NCI-H2196 (cell line): Measurements from ENCODE around the gene RFT1.
"Not testable (repeated sequence)": the region's sequence is repeated elsewhere in the genome, so short reads cannot be mapped to it uniquely, and the experiment has no call there.

Source experiments
- DNase-seq: peaks from one replicate; lab custom pipeline; 2025; ENCODE audit not compliant: unreplicated experiment; lab: John Stamatoyannopoulos, UW

The RFT1 gene

DNA sequence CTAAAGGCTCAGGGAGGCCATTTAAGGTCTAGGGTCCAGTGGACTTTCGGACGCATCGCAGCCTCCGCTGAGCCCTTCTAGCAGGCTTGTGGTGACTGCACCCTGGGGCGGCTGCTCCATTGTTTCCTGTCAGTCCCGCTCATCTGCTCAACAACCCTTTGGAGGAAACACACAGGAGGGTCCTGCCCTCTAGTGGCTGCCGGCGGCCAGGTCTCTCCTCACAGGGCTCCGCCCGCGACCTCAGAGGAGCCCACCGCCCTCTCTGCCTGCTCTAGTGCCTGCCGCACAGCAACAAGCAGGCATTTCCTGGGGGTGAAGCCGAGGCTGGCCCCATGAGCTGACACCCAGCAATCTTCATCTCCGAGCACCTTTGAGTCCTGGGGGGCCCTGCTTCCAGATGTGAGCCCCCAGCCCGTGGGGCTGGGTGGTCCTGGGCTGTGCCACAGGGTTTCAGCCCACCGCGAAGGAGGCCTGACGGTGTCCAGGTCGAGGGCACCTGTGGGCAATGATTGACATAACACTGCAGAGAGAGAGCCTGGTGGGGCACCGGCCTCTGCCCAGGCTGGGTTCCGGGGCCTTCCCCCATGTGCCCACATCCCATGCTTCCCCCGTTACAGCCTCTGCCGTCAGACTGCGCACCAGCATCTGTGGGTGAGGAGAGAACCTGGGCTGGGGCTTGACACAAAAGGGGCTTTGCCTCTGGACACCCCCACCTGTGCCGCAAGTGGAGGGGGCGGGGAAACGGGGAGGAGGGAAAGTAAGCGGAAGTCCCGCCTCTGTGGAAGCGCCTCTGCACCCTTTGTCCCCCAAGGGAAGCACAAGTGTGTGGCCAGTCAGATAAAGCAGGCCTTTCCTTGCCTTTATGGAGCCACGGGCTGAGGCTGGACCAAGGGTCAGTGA is 57.3 kb downstream of the RFT1 start:
- peak; percentile 46 for DNase-seq

DNA sequence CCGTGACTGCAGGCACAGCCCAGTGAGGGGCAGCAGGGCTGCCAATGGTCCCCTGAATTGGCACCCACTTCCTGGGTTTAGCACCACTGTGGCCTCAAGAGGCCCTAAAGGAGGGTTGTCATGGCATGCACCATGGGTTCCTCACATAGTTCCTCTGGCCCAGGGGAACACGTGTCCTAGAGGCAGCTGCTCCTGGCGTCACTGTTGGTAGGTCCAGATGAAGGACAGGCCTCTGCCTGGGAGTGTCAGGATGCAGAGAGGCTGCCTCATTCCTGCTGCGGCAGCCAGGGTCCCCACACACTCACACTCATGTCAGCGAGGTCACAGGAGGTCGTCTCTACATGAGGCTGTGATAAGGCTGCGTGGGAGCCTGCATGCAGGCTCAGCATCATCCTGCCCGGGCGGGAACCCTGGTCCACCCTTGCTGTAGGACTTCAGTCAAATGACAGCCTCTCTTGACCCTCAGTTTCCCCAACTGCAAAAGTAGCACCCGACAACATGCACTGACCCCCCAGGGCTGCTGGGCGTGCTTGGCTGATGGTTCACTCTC is 58.3 kb downstream of the RFT1 start:
- DNase-seq: no peak

DNA sequence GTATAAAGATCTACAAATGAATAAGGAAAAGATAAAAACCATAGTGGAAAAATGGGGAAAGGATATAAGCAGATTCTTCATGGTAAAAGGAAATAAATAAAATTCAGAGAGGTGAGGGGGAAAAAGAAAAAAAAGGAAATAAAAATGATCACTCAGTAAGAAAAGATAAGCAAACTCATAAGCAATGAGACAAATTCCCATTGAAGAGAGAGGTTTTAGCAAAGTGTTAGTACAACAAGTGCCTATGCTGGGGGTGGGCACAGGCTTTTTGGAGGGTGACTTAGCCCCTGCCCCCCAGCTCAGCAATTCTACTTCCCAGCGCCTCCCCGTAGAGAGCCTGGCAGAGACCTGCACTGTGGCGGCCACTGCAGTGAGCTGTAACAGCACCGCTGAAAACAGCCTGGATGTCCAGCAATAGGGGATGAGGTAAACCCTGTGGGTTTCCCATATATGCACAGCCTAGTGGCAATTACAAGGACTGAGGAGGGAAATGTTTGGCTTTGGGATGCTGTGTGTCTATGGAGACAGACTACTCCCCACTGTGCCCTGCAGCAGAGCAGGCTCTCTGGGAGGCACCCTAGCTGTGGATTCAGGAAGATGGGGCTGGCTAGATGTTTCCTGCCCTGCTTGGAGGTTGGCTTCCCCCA is 60.7 kb downstream of the RFT1 start:
- no peak for DNase-seq

DNA sequence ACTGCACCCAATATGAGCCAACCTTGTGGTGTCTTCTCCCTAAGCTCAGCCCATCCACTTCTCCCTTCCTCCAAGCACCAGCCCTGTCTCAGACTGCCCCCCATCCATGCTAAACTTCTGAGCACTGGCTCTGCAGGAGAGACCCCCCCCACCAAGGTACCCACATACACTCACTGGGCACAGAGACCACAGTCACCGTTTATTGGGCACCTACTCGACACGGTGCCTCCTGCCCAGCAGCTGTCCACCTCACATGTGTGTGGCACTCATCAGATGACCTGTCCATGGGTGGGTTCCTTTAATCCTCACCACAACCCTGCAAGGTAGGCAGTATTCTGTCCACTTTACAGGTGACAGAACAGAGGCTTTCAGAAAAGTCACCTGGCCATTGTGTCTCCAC is 62.1 kb downstream of the RFT1 start:
- no peak for DNase-seq

DNA sequence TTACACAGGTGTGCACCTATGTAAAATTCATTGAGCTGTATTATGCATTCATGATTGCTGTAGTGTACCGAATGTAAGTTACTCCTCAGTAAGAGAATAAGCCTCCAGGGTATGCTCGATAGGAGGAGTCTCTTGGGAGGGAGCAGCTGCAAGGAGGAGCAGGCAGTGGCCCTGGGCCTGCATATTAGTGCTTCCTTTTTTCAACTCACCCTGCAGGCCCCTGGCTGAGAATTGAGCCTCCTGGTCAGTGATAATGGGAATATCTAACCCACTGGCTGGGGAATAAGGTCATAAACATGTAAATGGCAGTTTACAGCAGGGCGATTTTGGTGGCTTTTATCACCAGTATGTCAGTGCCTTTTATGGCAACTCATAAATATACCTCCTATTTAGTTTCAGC is 62.7 kb downstream of the RFT1 start:
- no peak for DNase-seq

DNA sequence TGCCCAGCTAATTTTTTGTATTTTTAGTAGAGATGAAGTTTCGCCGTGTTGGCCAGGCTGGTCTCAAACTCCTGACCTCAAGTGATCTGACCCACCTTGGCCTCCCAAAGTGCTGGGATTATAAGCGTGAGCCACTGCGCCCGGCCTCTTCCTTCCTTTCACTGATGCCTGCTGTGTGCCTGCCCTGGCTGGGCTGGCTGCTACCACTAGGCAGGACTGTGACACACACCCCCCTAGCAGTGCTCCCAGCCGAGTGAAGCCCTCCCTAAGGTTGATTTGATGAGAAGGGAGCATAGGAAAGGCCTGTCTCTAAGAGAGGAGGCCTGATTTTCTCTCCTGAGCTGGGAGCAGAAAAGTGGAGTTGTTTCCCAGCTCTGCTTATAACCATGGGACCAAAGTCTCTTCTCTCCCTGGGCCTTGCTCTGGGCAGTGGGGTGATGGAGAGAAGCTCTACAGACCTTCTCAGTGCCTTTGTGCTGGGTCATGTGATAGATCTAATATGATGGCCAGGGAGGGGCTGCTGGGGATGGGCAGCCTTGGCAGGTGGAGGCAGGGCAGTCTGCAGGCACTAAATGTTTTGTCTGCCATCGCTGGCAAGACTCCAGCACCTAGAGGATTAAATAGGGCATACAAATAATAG is 64.3 kb downstream of the RFT1 start:
- no peak for DNase-seq

DNA sequence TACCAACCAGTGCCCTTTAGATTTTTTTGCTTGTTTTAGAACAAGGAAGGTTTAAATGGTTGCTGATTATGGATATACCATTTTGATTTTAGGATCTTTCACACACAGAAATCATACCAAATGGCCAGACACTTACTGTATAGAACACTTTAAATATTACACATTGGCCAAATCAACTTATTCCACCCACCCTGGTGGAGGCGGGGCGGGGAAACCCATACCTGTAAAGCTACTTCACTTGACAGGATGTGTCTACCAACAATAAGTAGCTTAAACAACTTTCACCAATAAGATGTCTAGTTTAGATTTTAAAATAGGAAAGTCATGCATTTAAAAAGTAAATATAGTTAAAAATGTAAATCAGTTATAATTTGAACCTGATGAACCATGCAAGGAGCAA is 67.3 kb downstream of the RFT1 start:
- no peak for DNase-seq

DNA sequence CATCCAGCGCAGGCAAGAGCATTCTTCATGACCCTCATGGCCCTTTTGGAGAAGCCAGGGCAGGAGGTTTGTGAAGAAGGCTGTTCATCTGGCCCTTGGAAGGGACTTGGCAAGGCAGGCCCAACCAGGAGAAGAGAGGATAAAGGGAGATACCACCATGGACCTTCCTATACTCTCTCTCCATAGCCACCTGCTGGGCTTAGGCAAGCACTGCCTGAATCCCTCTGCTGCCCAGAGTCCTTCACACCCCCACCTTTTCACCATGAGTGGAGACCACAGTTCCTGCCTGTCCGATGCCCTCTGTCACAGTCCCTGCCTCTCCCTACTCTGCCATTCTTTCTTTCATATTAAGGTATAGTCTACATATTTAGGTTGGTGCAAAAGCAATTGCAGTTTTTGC is 73.8 kb downstream of the RFT1 start:
- DNase-seq: no peak

DNA sequence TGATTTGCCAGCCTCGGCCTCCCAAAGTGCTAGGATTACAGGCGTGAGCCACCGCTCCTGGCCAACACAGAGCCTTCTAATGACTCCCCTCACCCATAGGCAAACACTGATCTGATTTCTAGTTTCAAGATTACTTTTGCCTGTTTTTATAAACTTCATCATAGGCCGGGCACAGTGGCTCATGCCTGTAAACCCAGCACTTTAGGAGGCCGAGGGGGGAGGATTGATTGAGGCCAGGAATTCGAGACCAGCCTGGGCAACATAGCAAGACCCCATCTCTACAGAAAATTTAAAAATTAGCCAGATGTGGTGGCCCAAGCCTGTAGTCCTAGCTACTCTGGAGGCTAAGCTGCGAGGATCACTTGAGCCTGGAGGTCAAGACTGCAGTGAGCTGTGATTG is 76.0 kb downstream of the RFT1 start:
- DNase-seq: not testable (repeated sequence)

DNA sequence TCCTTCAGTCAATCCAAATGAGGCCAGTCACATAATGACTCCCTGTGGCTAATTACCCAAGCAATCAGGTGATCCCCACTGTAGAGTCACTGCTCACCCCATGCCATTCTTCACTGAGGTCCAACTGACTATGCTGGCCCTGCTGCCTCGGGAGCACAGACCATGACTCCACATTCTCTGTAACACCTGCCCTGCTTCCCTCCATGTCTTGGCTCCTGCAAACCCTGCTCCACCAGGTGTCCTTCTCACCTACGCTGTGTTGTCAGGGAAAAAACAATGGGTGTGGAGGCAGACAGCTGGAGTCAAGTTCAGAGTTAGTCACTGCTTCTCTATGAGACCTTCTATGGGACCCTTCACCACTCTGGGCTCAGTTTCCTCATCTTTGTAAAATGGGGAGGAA is 78.3 kb downstream of the RFT1 start:
- peak; percentile 14 for DNase-seq

DNA sequence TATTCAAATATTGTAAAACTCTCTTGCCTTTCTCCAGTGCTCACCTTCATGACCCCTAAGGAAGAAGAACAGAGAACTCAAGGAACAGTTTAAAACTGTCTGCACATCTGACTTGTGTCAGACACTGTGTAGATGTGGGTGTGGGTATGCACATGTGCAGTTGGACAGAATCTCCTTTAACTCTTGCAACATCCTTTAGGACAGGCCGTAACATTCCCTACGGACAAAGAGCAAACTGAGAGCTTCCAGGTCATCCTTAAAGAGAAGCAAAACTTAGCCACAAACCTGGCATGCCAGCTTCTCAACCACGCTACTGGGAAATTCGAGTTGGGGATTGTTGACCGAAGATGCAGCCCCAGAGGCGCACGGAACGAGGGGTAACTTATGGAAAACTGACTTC is 80.2 kb downstream of the RFT1 start:
- DNase-seq: no peak

DNA sequence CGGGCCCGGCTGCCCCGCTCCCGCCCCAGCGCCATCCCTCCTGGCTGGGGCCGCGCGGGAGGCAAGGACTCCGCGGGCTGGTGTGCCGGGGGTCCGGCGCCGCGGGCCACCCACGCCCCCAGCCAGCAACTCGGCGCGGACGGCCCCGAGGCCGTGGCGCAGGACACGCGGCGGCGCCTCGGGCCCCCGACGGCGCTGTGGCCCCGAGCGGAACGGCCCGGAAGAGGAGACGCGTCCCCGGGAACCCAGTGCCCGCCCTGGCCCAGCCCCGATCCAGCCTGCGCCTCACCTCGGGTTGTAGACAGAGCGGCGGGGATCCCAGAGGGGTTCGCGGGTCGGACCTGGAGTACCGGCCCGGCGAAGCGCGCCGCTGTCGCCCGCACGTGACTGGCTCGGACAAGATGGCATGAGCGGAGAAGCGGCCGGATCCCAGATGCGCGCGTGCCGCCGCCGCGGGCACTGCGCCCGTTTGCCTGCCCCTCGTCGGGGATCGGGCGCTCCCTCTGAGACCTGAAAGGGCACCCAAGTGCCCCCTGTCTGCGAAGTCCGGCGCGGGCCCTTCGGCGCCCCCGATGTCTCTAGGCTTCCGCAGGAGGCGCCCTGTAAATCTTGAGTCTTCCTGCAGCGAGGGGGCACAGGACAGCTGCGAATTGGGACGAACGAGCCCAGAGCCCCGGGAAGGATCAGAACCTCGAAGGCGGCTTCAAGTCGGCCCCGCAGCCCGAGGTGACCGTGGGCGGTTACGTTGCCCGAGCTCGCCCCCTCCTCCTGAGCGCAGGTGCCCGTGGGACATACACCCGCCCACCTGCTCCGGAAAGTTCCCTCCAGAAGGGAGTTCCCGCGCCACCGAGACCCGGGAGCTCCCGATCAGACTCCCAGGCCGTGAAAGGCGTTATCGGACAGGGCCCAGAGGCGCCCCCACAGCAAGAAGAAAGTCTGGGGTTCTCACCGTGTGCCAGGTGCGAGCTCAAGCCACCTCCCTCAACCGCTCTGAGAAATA is 83.8 kb downstream of the RFT1 start:
- DNase-seq: peak; percentile 32

DNA sequence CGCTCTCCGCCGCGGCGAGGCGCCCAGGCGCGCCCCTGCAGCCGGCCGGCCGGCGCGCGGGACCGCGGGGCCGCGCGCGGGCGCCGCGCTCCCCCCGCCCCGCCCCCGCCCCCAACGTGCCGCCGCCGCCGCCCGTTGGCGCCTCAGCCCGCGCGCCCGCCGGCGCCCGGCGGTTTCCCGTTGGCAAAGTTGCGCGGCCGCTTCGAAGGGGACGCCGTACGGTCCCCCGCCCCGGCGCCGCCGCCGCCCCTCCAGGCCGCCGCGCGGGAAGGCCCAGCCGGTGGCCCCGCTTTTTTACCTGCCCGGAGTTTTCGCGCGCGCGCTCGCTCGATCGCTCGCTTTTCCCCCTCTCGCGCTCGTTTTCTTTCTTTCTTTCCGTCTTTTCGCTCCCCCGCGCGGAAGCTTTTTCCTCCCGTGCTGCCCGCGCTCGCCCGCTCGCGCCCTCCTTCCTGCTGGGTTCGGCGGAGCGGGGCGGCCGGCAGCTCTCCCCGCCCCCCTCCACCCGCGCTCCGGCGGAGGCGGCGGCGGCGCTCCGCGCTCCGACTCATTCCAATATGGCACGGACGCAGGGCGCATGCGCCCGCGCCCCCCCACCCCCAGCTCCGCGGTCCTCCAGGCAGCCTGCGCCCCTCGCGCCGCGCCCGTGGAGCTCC is 84.6 kb downstream of the RFT1 start, which contains the start of gene SFMBT1:
Gene SFMBT1, minus strand, starts transcription at position 556 of the 653 bp plus-strand sequence. CDS start 76,945 bp downstream, outside the sequence.
- peak; percentile 61 for DNase-seq

DNA sequence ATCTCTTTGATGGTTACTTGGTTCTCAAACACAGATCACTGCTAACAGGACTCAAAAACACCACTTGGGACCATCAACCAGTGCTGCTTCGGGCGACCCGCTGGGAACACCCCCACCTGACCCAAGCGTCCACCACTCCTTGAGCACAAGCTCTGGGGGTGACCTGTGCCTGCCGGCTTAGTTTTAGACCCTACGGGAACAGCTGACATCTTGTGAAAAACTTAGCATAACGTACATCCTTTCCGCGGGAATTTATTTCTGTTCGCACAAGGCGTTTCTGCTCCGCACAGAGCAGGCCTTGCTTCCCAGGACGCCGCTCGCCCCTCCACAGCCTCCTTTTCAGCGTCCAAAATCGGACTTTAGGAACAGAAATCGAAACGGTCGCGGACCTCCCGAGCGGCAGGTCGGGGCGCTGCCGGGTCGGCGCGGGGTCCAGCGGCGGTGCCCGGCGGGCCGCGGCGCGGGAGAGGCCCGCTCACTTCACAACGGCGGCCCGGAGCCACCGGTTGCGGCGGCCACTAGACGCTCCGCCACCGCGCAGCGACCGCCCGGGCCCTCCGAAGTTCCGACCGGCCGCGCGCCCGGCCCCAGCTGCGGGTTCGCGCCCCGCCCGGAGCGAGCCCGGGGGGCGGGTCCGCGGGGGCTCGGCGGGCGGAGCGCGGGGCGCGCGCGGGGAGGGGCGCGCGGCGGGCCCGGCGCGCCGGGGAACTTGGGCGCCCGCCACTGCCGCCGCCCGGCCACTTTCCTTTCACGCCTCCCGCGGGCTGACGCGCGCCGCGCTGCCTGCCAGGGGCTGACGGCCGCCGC is 85.3 kb downstream of the RFT1 start:
- DNase-seq: peak; percentile 35

DNA sequence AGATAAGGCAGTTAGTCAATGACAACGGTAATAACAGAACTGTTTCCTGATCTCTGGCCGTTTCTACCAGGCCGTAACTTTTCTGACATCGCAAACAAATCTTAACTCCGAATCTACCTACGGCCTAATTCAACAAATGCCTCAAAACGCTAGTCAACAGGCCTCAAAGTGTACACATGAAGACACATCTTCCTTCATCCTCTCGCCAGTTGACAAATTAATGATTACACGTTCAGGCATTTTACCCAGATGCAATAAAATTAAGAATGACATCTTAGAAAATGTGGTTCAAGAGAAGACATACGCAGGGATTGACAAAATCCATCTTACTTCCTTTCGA is 85.9 kb downstream of the RFT1 start:
- DNase-seq: no peak

DNA sequence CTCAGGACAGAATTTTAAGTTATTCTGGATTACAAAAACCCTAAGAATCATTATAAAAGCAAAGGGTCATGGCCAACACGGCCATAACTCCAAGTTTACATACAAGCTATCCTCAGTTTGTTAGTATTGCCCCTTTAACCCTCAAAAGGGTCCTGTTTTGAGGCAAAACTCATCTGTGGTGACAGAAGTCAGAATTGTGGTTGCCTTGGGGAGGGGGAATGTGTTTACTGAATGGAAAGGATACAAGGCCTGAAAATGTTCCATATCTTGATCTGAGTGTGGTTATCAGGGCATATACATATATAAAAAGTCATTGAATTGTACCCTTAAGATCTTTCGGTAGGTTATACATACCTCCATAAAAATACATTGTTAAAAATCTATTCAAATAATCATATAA is 86.5 kb downstream of the RFT1 start:
- no peak for DNase-seq

DNA sequence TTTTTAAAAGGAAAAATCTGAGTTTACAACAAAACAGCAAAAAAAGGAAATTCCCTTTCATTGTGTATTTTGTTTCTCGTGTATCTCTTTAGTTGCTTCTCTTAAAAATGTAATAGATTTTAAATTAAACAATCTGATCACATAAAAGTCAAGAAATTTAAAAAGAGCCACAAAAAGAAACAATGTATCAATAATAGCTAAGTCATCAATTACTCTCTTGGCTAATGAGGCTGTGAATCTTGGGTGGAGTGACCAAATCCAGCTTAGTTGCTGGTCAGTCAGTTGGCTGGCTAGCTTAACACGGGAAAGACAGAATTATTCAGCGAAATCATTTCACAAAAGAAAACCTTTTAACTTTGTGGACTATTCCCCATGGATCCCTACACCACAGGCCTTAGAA is 87.6 kb downstream of the RFT1 start:
- DNase-seq: no peak

DNA sequence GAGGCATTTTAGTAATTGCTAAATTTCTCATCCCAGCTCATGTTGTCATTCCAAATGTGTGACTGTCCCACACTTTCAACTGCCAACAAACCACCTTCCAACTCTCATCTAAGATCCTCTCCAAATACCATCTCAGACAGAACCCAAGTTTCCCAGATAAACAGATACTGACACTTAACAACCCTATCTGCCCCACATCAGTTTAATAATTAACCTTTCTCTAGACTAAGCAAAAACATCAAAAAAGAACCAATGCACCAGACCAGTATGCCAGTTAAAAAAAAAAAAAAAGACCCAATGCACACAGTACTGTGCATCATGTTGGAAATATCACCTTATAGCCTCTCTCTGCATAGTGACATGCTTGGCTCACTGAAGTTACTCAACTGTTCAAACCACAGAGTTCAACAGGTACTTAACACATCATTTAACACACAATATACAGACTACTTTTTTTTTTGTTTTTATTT is 89.8 kb downstream of the RFT1 start:
- DNase-seq: no peak

DNA sequence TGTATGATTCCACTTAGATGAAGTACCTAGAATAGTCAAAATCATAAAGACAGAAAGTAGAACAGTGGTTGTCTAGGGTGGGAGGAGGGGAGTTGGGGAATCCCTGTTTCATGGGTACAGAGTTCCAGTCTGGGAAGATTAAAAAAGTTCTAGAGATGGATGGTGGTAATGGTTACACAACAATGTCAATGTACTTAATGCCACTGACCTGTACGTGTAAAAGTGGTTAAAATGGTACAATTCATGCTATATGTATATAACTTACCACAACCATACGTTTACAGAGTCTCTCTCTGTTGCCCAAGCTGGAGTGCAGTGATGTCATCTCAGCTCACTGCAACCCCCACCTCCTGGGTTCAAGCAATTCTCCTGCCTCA is 90.9 kb downstream of the RFT1 start:
- DNase-seq: no peak
